Measurements from ENCODE around the gene TMTC1. TPM values are rescaled to one million over a fixed set of nuclear protein-coding genes. Genes with fewer than 3 reads are reported as not detected.

The TMTC1 gene
- total and polyA plus RNA-seq, 2 experiments from 2014 or later = 6.8 to 14.0 TPM

DNA sequence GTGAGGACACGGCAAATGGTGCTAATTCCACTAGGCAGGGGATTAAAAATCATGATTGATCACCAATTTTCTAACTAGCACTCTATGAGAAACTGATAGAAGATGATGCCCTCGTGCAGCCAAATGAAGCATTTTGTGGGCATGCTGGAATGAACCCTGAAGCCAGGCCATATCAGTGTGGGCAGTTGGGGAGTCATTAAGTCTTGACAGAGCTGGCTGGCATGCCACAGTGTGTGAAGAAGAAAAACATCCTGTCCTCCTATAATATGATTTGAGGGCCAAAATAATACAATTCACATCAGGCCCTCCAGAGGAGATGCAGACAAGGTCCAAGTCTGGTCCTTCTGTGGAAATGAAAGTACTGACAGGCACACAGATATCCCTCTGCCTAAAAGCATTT lies 107.1 kb downstream of the TMTC1 start:
- WGBS (ENCODE audit: low lambda C conversion rate, missing lambda C conversion rate) = 86% methylated on average over 2 of the region's 2 CpGs

GRCh38 chr12:29674463-29674862 lies 109.3 kb downstream of the TMTC1 start:
- TF ChIP-seq, protein P1, sequence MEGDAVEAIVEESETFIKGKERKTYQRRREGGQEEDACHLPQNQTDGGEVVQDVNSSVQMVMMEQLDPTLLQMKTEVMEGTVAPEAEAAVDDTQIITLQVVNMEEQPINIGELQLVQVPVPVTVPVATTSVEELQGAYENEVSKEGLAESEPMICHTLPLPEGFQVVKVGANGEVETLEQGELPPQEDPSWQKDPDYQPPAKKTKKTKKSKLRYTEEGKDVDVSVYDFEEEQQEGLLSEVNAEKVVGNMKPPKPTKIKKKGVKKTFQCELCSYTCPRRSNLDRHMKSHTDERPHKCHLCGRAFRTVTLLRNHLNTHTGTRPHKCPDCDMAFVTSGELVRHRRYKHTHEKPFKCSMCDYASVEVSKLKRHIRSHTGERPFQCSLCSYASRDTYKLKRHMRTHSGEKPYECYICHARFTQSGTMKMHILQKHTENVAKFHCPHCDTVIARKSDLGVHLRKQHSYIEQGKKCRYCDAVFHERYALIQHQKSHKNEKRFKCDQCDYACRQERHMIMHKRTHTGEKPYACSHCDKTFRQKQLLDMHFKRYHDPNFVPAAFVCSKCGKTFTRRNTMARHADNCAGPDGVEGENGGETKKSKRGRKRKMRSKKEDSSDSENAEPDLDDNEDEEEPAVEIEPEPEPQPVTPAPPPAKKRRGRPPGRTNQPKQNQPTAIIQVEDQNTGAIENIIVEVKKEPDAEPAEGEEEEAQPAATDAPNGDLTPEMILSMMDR (IDR thresholded peaks at IDR 0.05; ENCODE audit: poor library complexity) = no peak
- TF ChIP-seq EZH2phosphoT487 (IDR thresholded peaks at IDR 0.05; ENCODE audit: low read depth, severe bottlenecking, unreplicated experiment) (no peak), EZH2 (IDR thresholded peaks at IDR 0.05; ENCODE audit: borderline replicate concordance) (no peak)
- Histone ChIP-seq H4K20me1 (ENCODE audit: insufficient read depth, poor library complexity, severe bottlenecking) (no peaks in the 10 kb centered on the region), H3K4me1 (ENCODE audit: insufficient read depth) (no peaks in the 10 kb centered on the region), H3K4me2 (no peak overlapping the region), H3K27ac (no peak overlapping the region), H2AFZ (no peak overlapping the region), H3K9me3 (ENCODE audit: low read depth) (no peaks in the 10 kb centered on the region), H3K79me2 (no peaks in the 10 kb centered on the region), H3K36me3 (replicated peaks; ENCODE audit: insufficient read depth, low read depth) (no peaks in the 10 kb centered on the region), H3K9me2 (replicated peaks; ENCODE audit: insufficient read depth) (no peaks in the 10 kb centered on the region), H3K4me3 (no peak overlapping the region), H3K27me3 (no peaks in the 10 kb centered on the region)
- 74% methylated on average over 5 of the region's 5 CpGs for WGBS (ENCODE audit: low lambda C conversion rate, missing lambda C conversion rate)
- no peak for DNase-seq (ENCODE audit: low spot score)

More for the DNA sequence above, 107.1 kb downstream of the TMTC1 start:
- H3K27me3 ChIP-seq = no peaks in the 10 kb centered on the region
- TF ChIP-seq, protein P1 (IDR thresholded peaks at IDR 0.05; ENCODE audit: poor library complexity) = no peak
- TF ChIP-seq EZH2phosphoT487 (IDR thresholded peaks at IDR 0.05; ENCODE audit: low read depth, severe bottlenecking, unreplicated experiment) (no peak), EZH2 (IDR thresholded peaks at IDR 0.05; ENCODE audit: borderline replicate concordance) (no peak)
- no peak for DNase-seq (ENCODE audit: low spot score)
- H3K27ac ChIP-seq = no peak overlapping the region
- no peaks in the 10 kb centered on the region for H3K79me2 ChIP-seq
- H3K4me3 ChIP-seq = no peak overlapping the region
- no peak overlapping the region for H3K4me2 ChIP-seq
- no peaks in the 10 kb centered on the region for H3K36me3 ChIP-seq (replicated peaks; ENCODE audit: insufficient read depth, low read depth)
- H3K4me1 ChIP-seq (ENCODE audit: insufficient read depth) = no peaks in the 10 kb centered on the region
- H2AFZ ChIP-seq = no peak overlapping the region
- no peaks in the 10 kb centered on the region for H4K20me1 ChIP-seq (ENCODE audit: insufficient read depth, poor library complexity, severe bottlenecking)
- H3K9me3 ChIP-seq (ENCODE audit: low read depth) = no peaks in the 10 kb centered on the region
- H3K9me2 ChIP-seq (replicated peaks; ENCODE audit: insufficient read depth) = no peaks in the 10 kb centered on the region

GRCh38 chr12:29673346-29673745 lies 110.4 kb downstream of the TMTC1 start:
- no peak overlapping the region for H3K4me3 ChIP-seq
- H3K9me2 ChIP-seq (replicated peaks; ENCODE audit: insufficient read depth) = no peaks in the 10 kb centered on the region
- no peaks in the 10 kb centered on the region for H3K36me3 ChIP-seq (replicated peaks; ENCODE audit: insufficient read depth, low read depth)
- TF ChIP-seq, protein P1 (IDR thresholded peaks at IDR 0.05; ENCODE audit: poor library complexity) = no peak
- TF ChIP-seq EZH2phosphoT487 (IDR thresholded peaks at IDR 0.05; ENCODE audit: low read depth, severe bottlenecking, unreplicated experiment) (no peak), EZH2 (IDR thresholded peaks at IDR 0.05; ENCODE audit: borderline replicate concordance) (no peak)
- DNase-seq (ENCODE audit: low spot score) = no peak
- H3K79me2 ChIP-seq = no peaks in the 10 kb centered on the region
- no peak overlapping the region for H2AFZ ChIP-seq
- no peak overlapping the region for H3K4me2 ChIP-seq
- H3K27ac ChIP-seq = no peak overlapping the region
- no peaks in the 10 kb centered on the region for H3K4me1 ChIP-seq (ENCODE audit: insufficient read depth)
- WGBS (ENCODE audit: low lambda C conversion rate, missing lambda C conversion rate) = 90% methylated on average over 3 of the region's 3 CpGs
- H4K20me1 ChIP-seq (ENCODE audit: insufficient read depth, poor library complexity, severe bottlenecking) = no peaks in the 10 kb centered on the region
- no peaks in the 10 kb centered on the region for H3K9me3 ChIP-seq (ENCODE audit: low read depth)
- no peaks in the 10 kb centered on the region for H3K27me3 ChIP-seq

GRCh38 chr12:29672580-29672979 lies 111.2 kb downstream of the TMTC1 start:
- H3K9me3 ChIP-seq (ENCODE audit: low read depth) = no peaks in the 10 kb centered on the region
- H3K4me1 ChIP-seq (ENCODE audit: insufficient read depth) = no peaks in the 10 kb centered on the region
- no peak for TF ChIP-seq EZH2 (IDR thresholded peaks at IDR 0.05; ENCODE audit: borderline replicate concordance)
- TF ChIP-seq EZH2phosphoT487 (IDR thresholded peaks at IDR 0.05; ENCODE audit: low read depth, severe bottlenecking, unreplicated experiment) = no peak
- TF ChIP-seq, protein P1 (IDR thresholded peaks at IDR 0.05; ENCODE audit: poor library complexity) = no peak
- H3K4me2 ChIP-seq = no peak overlapping the region
- no peaks in the 10 kb centered on the region for H3K27me3 ChIP-seq
- no peaks in the 10 kb centered on the region for H3K36me3 ChIP-seq (replicated peaks; ENCODE audit: insufficient read depth, low read depth)
- no peak overlapping the region for H3K27ac ChIP-seq
- no peak overlapping the region for H3K4me3 ChIP-seq
- WGBS (ENCODE audit: low lambda C conversion rate, missing lambda C conversion rate) = 55% methylated on average over 4 of the region's 4 CpGs
- H2AFZ ChIP-seq = no peak overlapping the region
- H3K79me2 ChIP-seq = no peaks in the 10 kb centered on the region
- DNase-seq (ENCODE audit: low spot score) = no peak
- no peaks in the 10 kb centered on the region for H4K20me1 ChIP-seq (ENCODE audit: insufficient read depth, poor library complexity, severe bottlenecking)
- no peaks in the 10 kb centered on the region for H3K9me2 ChIP-seq (replicated peaks; ENCODE audit: insufficient read depth)

All from hepatocyte (in vitro differentiated cells).